ENCODE measurements around the gene RPS3. TPM values are rescaled to one million over a fixed set of nuclear protein-coding genes. Genes with fewer than 3 reads are reported as not detected.
A peak's percentile ranks its signal among the peaks of the same experiment; 100 is the strongest.

Gene RPS3
- total RNA-seq, 1 donor from 2014 or later = 2,045 TPM

DNA sequence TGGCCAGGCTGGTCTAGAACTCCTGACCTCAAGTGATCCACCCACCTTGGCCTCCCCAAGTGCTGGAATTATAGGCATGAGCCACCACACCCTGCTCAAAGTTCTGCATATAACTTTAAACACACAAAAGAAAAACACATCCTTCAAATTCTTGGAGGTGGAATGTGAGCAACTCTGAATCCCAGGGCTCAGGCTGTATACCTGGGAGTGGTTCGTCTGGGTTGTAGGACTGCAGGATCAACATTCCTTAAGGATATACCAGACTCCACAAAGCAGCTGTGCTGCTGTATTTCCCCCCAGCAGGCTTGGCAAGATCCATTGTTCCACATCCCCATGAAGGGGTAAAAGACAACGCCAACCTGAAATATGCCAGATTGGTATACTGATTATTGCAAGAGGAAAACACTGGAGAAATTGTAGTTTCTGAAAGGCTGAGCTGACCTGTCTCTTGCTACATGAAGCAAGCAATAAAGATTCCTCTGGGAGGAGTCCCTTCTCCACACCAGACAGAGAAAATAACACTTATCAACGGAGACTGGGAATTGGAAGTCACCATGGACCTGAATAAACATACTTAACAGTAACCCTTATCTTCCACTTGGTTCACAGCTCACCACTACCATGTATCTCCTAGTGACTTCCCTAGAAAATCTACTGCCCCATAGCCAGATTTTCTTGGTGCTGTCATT lies 12.2 kb upstream of the RPS3 start:
- no peaks in the 10 kb centered on the region for H3K27me3 ChIP-seq (ENCODE audit: control insufficient read depth, insufficient read depth, low read length)
- H3K4me3 ChIP-seq (ENCODE audit: low read depth, low read length) = no peak overlapping the region
- TF ChIP-seq, protein P1, sequence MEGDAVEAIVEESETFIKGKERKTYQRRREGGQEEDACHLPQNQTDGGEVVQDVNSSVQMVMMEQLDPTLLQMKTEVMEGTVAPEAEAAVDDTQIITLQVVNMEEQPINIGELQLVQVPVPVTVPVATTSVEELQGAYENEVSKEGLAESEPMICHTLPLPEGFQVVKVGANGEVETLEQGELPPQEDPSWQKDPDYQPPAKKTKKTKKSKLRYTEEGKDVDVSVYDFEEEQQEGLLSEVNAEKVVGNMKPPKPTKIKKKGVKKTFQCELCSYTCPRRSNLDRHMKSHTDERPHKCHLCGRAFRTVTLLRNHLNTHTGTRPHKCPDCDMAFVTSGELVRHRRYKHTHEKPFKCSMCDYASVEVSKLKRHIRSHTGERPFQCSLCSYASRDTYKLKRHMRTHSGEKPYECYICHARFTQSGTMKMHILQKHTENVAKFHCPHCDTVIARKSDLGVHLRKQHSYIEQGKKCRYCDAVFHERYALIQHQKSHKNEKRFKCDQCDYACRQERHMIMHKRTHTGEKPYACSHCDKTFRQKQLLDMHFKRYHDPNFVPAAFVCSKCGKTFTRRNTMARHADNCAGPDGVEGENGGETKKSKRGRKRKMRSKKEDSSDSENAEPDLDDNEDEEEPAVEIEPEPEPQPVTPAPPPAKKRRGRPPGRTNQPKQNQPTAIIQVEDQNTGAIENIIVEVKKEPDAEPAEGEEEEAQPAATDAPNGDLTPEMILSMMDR (IDR thresholded peaks at IDR 0.05; ENCODE audit: insufficient read depth, low read length, poor library complexity, severe bottlenecking) = no peak
- no peaks in the 10 kb centered on the region for H3K36me3 ChIP-seq (ENCODE audit: control insufficient read depth, insufficient read depth, low read length)
- DNase-seq (ENCODE audit: low read depth) = no peak

DNA sequence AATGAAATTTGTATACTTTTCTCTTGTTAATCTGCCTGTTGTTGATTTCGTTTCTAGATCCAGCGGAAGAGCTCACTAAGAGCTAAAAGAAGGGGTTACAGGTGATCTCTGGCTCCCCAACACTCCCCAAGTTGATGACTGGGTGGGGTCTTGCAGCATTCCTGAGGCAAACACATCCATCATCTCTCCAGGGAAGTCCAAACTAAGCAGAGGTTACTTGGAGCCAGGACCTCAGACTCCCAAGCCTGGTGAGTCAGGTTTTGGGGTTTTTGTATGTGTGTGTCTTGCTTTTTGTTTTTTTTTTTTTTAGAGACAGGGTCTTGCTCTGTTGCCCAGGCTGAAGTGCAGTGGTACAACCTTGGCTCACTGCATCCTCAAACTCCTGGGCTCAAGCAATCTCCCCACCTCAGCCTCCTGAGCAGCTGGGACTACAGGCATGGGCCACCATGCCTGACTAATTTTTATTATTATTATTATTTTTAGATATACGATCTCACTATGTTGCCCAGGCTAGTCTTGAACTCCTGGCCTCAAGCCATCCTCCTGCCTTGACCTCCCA lies 11.5 kb upstream of the RPS3 start:
- TF ChIP-seq, protein P1 (IDR thresholded peaks at IDR 0.05; ENCODE audit: insufficient read depth, low read length, poor library complexity, severe bottlenecking) = no peak

DNA sequence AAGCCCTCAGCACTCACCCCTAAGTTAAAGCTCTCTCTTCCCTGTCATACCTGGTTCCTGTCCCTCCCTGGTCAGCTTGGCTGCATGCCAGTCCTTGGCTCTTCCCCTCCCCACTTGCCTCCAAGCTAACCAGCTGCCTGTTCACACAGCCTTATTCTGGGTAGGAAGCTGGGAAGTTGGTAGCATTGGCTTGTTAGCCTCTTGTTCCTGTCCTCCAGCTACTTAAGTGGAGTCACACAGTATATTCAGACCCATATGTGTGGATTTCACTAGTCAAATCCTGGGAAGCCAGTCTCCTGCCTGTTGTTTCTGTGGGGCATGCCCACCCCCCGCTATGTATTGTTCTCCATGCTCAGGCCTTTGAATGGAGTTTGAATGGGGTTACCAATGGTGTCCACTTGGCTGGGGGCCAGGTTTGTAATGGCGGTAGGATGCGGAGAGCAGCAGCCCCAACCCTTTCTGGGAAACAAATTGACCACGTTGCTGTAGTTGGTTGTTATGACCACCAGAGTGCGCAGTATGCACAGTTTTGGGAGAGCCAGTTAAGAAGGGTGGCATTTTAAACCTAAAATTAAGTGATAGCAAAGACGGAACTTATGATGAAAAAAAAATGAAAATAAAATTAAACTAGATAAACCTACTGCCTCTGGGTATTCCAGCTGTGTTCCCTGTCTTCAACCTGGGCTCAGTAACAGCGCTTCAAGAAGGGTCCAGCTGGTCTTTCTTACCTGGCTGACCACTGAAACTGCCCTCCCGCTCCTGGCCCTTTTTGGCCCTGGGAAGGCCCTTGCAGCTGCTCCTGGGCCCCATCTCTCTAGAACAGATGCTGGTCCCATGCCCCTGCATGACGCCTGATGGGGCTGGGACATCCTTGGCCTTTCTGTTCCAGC lies 10.7 kb upstream of the RPS3 start:
- TF ChIP-seq, protein P1 (IDR thresholded peaks at IDR 0.05; ENCODE audit: insufficient read depth, low read length, poor library complexity, severe bottlenecking) = peak; percentile 77
- DNase-seq (ENCODE audit: low read depth) = no peak
- no peak overlapping the region for H3K4me3 ChIP-seq (ENCODE audit: low read depth, low read length)
- H3K36me3 ChIP-seq (ENCODE audit: control insufficient read depth, insufficient read depth, low read length) = no peaks in the 10 kb centered on the region
- H3K27me3 ChIP-seq (ENCODE audit: control insufficient read depth, insufficient read depth, low read length) = no peaks in the 10 kb centered on the region

More for the DNA sequence above, 11.5 kb upstream of the RPS3 start:
- Histone ChIP-seq H3K4me3 (ENCODE audit: low read depth, low read length) (no peak overlapping the region), H3K36me3 (ENCODE audit: control insufficient read depth, insufficient read depth, low read length) (no peaks in the 10 kb centered on the region), H3K27me3 (ENCODE audit: control insufficient read depth, insufficient read depth, low read length) (no peaks in the 10 kb centered on the region)
- no peak for DNase-seq (ENCODE audit: low read depth)

DNA sequence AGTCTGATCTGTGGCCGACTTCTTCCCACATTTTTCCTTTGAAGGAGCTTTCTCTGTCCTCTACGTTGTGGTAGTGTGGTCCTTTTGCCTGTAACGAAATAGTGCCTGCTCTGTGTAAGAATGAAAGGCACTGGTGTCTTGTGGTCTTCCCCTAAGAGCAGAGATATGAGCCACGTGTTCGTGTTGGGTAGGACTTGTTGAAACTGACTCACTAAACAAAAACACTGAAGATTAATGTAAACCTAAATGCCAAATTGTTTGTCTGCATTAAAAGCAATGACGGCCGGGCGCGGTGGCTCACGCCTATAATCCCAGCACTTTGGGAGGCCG lies 10.1 kb upstream of the RPS3 start:
- Histone ChIP-seq H3K4me3 (ENCODE audit: low read depth, low read length) (no peak overlapping the region), H3K36me3 (ENCODE audit: control insufficient read depth, insufficient read depth, low read length) (no peaks in the 10 kb centered on the region), H3K27me3 (ENCODE audit: control insufficient read depth, insufficient read depth, low read length) (no peaks in the 10 kb centered on the region)
- no peak for DNase-seq (ENCODE audit: low read depth)
- TF ChIP-seq, protein P1 (IDR thresholded peaks at IDR 0.05; ENCODE audit: insufficient read depth, low read length, poor library complexity, severe bottlenecking) = no peak

DNA sequence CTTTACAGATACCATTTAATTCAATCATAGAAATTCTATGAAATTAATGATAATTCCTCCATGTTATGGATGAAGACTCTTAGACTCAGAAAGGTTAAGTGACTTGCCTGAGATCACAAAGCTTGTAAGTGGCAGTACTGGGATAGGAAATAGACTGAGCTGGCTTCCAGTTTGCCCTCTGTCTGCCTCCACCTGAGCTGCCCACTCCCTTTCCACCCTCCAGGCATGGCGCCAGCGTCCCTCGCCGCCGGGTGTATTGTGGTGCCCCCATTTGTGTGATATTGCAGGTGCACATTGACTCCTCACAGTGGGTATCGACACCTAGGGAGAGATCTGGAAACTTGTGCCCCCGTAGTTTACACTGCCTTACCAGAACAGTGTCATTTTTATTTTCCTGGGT lies 9.4 kb upstream of the RPS3 start:
- Histone ChIP-seq H3K27me3 (ENCODE audit: control insufficient read depth, insufficient read depth, low read length) (no peaks in the 10 kb centered on the region), H3K4me3 (ENCODE audit: low read depth, low read length) (no peak overlapping the region), H3K36me3 (ENCODE audit: control insufficient read depth, insufficient read depth, low read length) (no peaks in the 10 kb centered on the region)
- TF ChIP-seq, protein P1 (IDR thresholded peaks at IDR 0.05; ENCODE audit: insufficient read depth, low read length, poor library complexity, severe bottlenecking) = no peak
- no peak for DNase-seq (ENCODE audit: low read depth)
